Measurements from ENCODE around the gene WNK1.
"Not testable (repeated sequence)": the region's sequence is repeated elsewhere in the genome, so short reads cannot be mapped to it uniquely, and the experiment has no call there.

WNK1 gene

GRCh38 chr12:785706-786105, 33.3 kb downstream of the WNK1 start:
- POLR2A ChIA-PET = no interaction called here
- CTCF ChIA-PET = no interaction called here

DNA sequence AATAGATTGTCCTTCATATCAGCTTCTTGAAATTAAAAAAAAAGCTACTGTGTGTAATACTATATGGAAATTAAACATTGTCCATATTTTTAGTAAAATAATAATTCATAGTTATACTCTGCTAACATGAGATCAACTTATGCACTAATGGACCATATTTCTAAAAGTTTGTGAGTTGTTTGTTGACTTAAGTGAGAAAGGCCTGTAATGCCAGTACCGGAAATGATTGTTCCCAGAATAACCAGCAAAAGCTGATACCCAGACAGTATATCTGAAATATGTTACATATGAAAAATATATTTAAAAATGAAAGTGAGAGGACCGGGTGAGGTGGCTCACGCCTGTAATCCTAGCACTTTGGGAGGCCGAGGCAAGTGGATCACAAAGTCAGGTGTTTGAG, 35.9 kb downstream of the WNK1 start:
- Histone ChIP-seq H3K9me3 (ENCODE audit: control insufficient read depth, insufficient read depth, low read depth, low read length) (no peaks in the 10 kb centered on the region), H3K27ac (ENCODE audit: extremely low read depth, low read depth, low read length) (no peak overlapping the region), H3K36me3 (ENCODE audit: control insufficient read depth in 2 of 2, insufficient read depth in 1 of 2, low read length in 2 of 2) (no peaks in the 10 kb centered on the region; a peak in 1 of 3 replicates), H3K4me3 (ENCODE audit: low read depth, low read length) (no peak overlapping the region), H3K4me1 (ENCODE audit: control insufficient read depth, insufficient read depth, low read length) (peaks cover 26% of the 10 kb centered on the region)
- ChIA-PET CTCF (interaction anchor here (2.1 kb wide), 1 partner anchor 37 kb away, joined by 9 read pairs; no protein-coding TSS in a partner anchor), POLR2A (interaction anchor here (1.0 kb wide), 1 partner anchor 161 kb away, joined by 3 read pairs; the partner anchor contains the start of gene RAD52)
- TF ChIP-seq ZIC2 (tag by site-specific recombination; IDR thresholded peaks at IDR 0.05) (no peak), SETDB1 (IDR thresholded peaks at IDR 0.05; ENCODE audit: insufficient read length, low read length) (peak; percentile 19)

More at GRCh38 chr12:785706-786105, 33.3 kb downstream of the WNK1 start:
- TF ChIP-seq INSM2 (tag by site-specific recombination; IDR thresholded peaks at IDR 0.05) = no peak
- no peak for TF ChIP-seq IKZF3 (tag by site-specific recombination; IDR thresholded peaks at IDR 0.05)
- TF ChIP-seq ZNF548 (tag by site-specific recombination; IDR thresholded peaks at IDR 0.05) = no peak
- TF ChIP-seq ZBTB44 (tag by site-specific recombination; IDR thresholded peaks at IDR 0.05) = 0 out of 2 replicates have a peak, but pooled peaks have one; percentile 28
- no peak for TF ChIP-seq ZNF362 (tag by site-specific recombination; IDR thresholded peaks at IDR 0.05)
- no peak for TF ChIP-seq ZNF561 (tag by site-specific recombination; IDR thresholded peaks at IDR 0.05; ENCODE audit: borderline replicate concordance)
- Histone ChIP-seq H3K4me1 (ENCODE audit: control insufficient read depth, insufficient read depth, low read length) (peaks cover 30% of the 10 kb centered on the region), H3K27ac (ENCODE audit: extremely low read depth, low read depth, low read length) (no peak overlapping the region), H3K9me3 (ENCODE audit: control insufficient read depth, insufficient read depth, low read depth, low read length) (no peaks in the 10 kb centered on the region), H3K36me3 (ENCODE audit: control insufficient read depth in 2 of 2, insufficient read depth in 1 of 2, low read length in 2 of 2) (no peaks in the 10 kb centered on the region; a peak in 1 of 3 replicates), H3K4me3 (ENCODE audit: low read depth, low read length) (no peak overlapping the region)

DNA sequence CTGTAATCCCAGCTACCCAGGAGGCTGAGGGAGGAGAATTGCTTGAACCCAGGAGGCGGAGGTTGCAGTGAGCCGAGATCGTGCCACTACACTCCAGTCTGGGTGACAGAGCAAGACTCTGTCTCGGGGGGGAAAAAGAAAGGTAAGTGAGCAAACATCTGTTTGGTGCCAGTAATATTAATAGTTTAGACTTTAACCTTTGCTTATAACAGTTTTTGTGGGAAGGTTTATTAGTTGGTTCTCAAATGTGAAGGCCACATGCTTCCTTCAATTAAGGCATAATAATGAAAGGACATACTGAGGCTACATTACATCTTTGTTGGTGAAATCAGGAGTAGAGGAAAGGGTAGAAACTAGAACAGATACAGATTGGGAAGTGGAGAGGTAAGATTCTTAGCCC, 36.4 kb downstream of the WNK1 start:
- H3K27ac ChIP-seq (ENCODE audit: extremely low read depth, low read depth, low read length); H3K9me3 ChIP-seq (ENCODE audit: control insufficient read depth, insufficient read depth, low read depth, low read length); H3K36me3 ChIP-seq (ENCODE audit: control insufficient read depth in 2 of 2, insufficient read depth in 1 of 2, low read length in 2 of 2); H3K4me3 ChIP-seq (ENCODE audit: low read depth, low read length); POLR2A ChIA-PET: not testable (repeated sequence)
- CTCF ChIA-PET = interaction anchor here (0.6 to 2.1 kb wide), 2 partner anchors 28 to 37 kb away, joined by 3 to 9 read pairs; no protein-coding TSS in a partner anchor
- H3K4me1 ChIP-seq (ENCODE audit: control insufficient read depth, insufficient read depth, low read length) = peaks cover 28% of the 10 kb centered on the region

DNA sequence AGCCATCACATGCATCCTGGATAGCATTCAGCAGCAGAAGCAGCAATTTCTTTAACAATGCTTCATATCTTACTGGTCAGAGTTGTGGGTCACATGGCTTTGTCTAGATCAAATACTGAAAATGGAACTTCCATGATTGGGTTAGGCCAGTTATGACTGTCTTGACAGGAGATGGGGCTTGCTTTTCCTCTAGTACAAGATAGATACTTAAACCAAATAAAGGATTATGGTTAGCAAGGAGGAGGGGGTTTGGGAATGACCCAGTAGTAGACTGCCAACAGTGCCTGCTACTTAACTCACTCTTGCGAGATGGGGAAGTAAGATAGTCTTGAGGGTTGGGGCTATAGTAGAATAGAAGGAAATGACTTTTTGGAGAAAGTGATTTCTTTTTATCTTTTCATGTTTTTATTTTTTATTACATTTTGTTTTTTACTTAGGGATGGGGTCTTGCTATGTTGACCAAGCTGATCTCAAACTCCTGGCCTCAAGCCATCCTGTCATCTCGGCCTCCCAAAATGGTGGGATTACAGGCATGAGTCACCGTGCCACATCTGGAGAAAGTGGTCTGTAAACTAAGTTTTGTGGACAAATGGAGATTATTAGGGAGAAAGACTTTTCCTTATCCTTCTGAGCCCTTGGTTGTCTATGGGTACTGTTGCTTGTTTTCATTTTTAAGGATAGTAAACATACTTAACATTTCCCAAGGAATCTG, 37.6 kb downstream of the WNK1 start:
- ChIA-PET POLR2A (interaction anchor here (0.6 kb wide), 1 partner anchor 160 kb away, joined by 6 read pairs; the partner anchor contains the start of gene RAD52), CTCF (interaction anchor here (0.6 to 0.7 kb wide), 2 partner anchors 14 to 372 kb away, joined by 3 to 4 read pairs; no protein-coding TSS in a partner anchor)
- Histone ChIP-seq H3K27ac (ENCODE audit: extremely low read depth, low read depth, low read length) (no peak overlapping the region), H3K4me1 (ENCODE audit: control insufficient read depth, insufficient read depth, low read length) (peaks cover 28% of the 10 kb centered on the region), H3K4me3 (ENCODE audit: low read depth, low read length) (no peak overlapping the region), H3K9me3 (ENCODE audit: control insufficient read depth, insufficient read depth, low read depth, low read length) (no peaks in the 10 kb centered on the region), H3K36me3 (ENCODE audit: control insufficient read depth in 2 of 2, insufficient read depth in 1 of 2, low read length in 2 of 2) (no peaks in the 10 kb centered on the region; a peak in 1 of 3 replicates)
- no peak for TF ChIP-seq ZNF664 (tag by site-specific recombination; IDR thresholded peaks at IDR 0.05)
- no peak for TF ChIP-seq ZNF843 (tag by site-specific recombination; IDR thresholded peaks at IDR 0.05)
- TF ChIP-seq ZBTB21 (tag by site-specific recombination; IDR thresholded peaks at IDR 0.05) = no peak
- TF ChIP-seq OSR2 (tag by site-specific recombination; IDR thresholded peaks at IDR 0.05) = peak; percentile 38; the same call in 1 of the 2 replicates
- no peak for TF ChIP-seq ZNF785 (tag by site-specific recombination; IDR thresholded peaks at IDR 0.05)
- no peak for TF ChIP-seq RBAK (tag by site-specific recombination; IDR thresholded peaks at IDR 0.05)
- TF ChIP-seq ZNF23 (tag by site-specific recombination; IDR thresholded peaks at IDR 0.05; ENCODE audit: borderline replicate concordance) = no peak
- TF ChIP-seq PRDM1 (tag by site-specific recombination; IDR thresholded peaks at IDR 0.05) = peak; percentile 76
- TF ChIP-seq ZNF335 (tag by site-specific recombination; conservative IDR thresholded peaks at IDR 0.05) = peak; percentile 50; the same call in 1 of the 2 replicates
- TF ChIP-seq ZNF121 (tag by site-specific recombination; IDR thresholded peaks at IDR 0.05) = peak; percentile 57; the same call in 1 of the 2 replicates
- 0 out of 2 replicates have a peak, but pooled peaks have one; percentile 8 for TF ChIP-seq ZBTB44 (tag by site-specific recombination; IDR thresholded peaks at IDR 0.05)
- TF ChIP-seq ZNF776 (tag by site-specific recombination; IDR thresholded peaks at IDR 0.05; ENCODE audit: borderline replicate concordance) = no peak
- no peak for TF ChIP-seq GLI2 (tag by site-specific recombination; IDR thresholded peaks at IDR 0.05; ENCODE audit: borderline replicate concordance, low read depth)

All from HEK293 (cell line).